SK-N-SH (cell line): ENCODE results near the gene RBM10. TPM values are rescaled to one million over a fixed set of nuclear protein-coding genes. Genes with fewer than 3 reads are reported as not detected.

ENCODE experiments used
- CTCF ChIA-PET: fragments of 300-600, 350-600 bp; formaldehyde crosslinking; extraction: SDS; loops from one replicate; lab custom pipeline; 2021; lab: Yijun Ruan, JAX
- POLR2A ChIA-PET: fragments of 350-600 bp; sonication (Branson Sonifier 250); formaldehyde crosslinking; extraction: SDS; loops from one replicate; lab custom pipeline; 2020; ENCODE audit warnings: antibody characterized with exemption, inconsistent platforms; lab: Yijun Ruan, JAX
- DNase-seq: peaks from one replicate; pipeline ENCODE4 v3.0.0; 2012
- H2AFZ ChIP-seq: fragments of 200-600 bp; sonication (generic); 2 replicates; pipeline ENCODE4 v1.8.1; 2016; ENCODE audit warnings: antibody characterized with exemption, mild to moderate bottlenecking, low read depth
- H3F3A ChIP-seq: fragments of 200-600 bp; sonication (generic); replicated peaks from 2 replicates; pipeline ENCODE3; 2016; ENCODE audit warnings: antibody characterized with exemption, mild to moderate bottlenecking; ENCODE audit not compliant: insufficient read depth
- H3K27ac ChIP-seq, 2 experiments: fragments of 200-500 bp in 1 of 2; fragments of 200-600 bp in 1 of 2; sonication (Bioruptor generic) in 1 of 2; sonication (generic), shearing (Covaris generic) in 1 of 2; 2 replicates each; pipeline versions ENCODE4 v1.5.1 to v1.6.1; 2014 to 2016; ENCODE audit warnings: low read depth in 2 of 2, inconsistent platforms in 1 of 2, low read length in 1 of 2, mild to moderate bottlenecking in 1 of 2, mixed read lengths in 1 of 2
- H3K27me3 ChIP-seq: fragments of 200-600 bp; sonication (generic), shearing (Covaris generic); 2 replicates; pipeline ENCODE4 v1.6.1; 2016; ENCODE audit warnings: mixed run types; ENCODE audit not compliant: insufficient read depth
- H3K36me3 ChIP-seq, 2 experiments: fragments of 200-500 bp in 1 of 2; fragments of 200-600 bp in 1 of 2; sonication (Bioruptor generic) in 1 of 2; sonication (generic) in 1 of 2; replicated peaks in 1 of 2; 2 replicates each; pipeline versions ENCODE3 to v1.5.1; 2014 to 2016; ENCODE audit warnings: low read length in 1 of 2, mild to moderate bottlenecking in 1 of 2; ENCODE audit not compliant: insufficient read depth in 2 of 2, control insufficient read depth in 1 of 2
- H3K4me1 ChIP-seq, 2 experiments: fragments of 200-500 bp in 1 of 2; fragments of 200-600 bp in 1 of 2; sonication (Bioruptor generic) in 1 of 2; sonication (generic), shearing (Covaris generic) in 1 of 2; 2 replicates each; pipeline versions ENCODE4 v1.5.1 to v1.6.1; 2014 to 2016; ENCODE audit warnings: low read depth in 1 of 2, low read length in 1 of 2, mixed run types in 1 of 2; ENCODE audit not compliant: insufficient read depth in 2 of 2, control insufficient read depth in 1 of 2
- H3K4me2 ChIP-seq: fragments of 200-600 bp; sonication (generic), shearing (Covaris generic); 2 replicates; pipeline ENCODE4 v1.6.1; 2017; ENCODE audit warnings: mixed run types
- H3K4me3 ChIP-seq, 2 experiments: fragments of 200-500 bp in 1 of 2; fragments of 200-600 bp in 1 of 2; sonication (Bioruptor generic) in 1 of 2; sonication (generic), shearing (Covaris generic) in 1 of 2; 2 replicates each; pipeline versions ENCODE4 v1.5.1 to v1.8.1; 2014 to 2016; ENCODE audit warnings: low read depth in 2 of 2, inconsistent platforms in 1 of 2, low read length in 1 of 2, mild to moderate bottlenecking in 1 of 2, mixed read lengths in 1 of 2, moderate library complexity in 1 of 2
- H3K79me2 ChIP-seq: fragments of 200-600 bp; sonication (generic); 2 replicates; pipeline ENCODE4 v1.8.1; 2017; ENCODE audit warnings: mild to moderate bottlenecking; ENCODE audit not compliant: insufficient read depth
- H3K9ac ChIP-seq: fragments of 200-600 bp; sonication (generic); 2 replicates; pipeline ENCODE4 v1.6.1; 2017; ENCODE audit warnings: mixed run types
- H3K9me2 ChIP-seq: fragments of 200-600 bp; sonication (generic); 2 replicates; pipeline ENCODE4 v1.6.1; 2017; ENCODE audit warnings: mixed run types
- H3K9me3 ChIP-seq: fragments of 200-600 bp; sonication (generic); 2 replicates; pipeline ENCODE4 v1.6.1; 2017; ENCODE audit warnings: mixed run types, mild to moderate bottlenecking, moderate library complexity
- H4K20me1 ChIP-seq: fragments of 200-600 bp; sonication (generic); 2 replicates; pipeline ENCODE4 v1.6.1; 2017; ENCODE audit warnings: mild to moderate bottlenecking, mixed run types; ENCODE audit not compliant: insufficient read depth
- CTCF ChIP-seq: fragments of 200-600 bp; sonication (generic); IDR thresholded peaks from 2 replicates; pipeline ENCODE4 v1.6.1; 2017; ENCODE audit warnings: antibody characterized with exemption, mild to moderate bottlenecking, moderate library complexity
- EP300 ChIP-seq, 2 experiments: IDR thresholded peaks; 2 replicates each; pipeline versions ENCODE4 v1.4.0 to v1.6.1; 2012; ENCODE audit warnings: borderline replicate concordance in 1 of 2, low read depth in 1 of 2, low read length in 1 of 2
- EZH2phosphoT487 ChIP-seq: fragments of 200-600 bp; sonication (generic); IDR thresholded peaks from 2 replicates; pipeline ENCODE4 v1.6.1; 2017; ENCODE audit warnings: low read depth, mixed run types, mild to moderate bottlenecking, antibody characterized with exemption, moderate library complexity, borderline replicate concordance
- FOSL2 ChIP-seq: IDR thresholded peaks from 2 replicates; pipeline ENCODE4 v1.4.0; 2012; ENCODE audit warnings: low read depth, mild to moderate bottlenecking, moderate library complexity, borderline replicate concordance
- FOXJ3 ChIP-seq: sonication (generic); formaldehyde crosslinking; IDR thresholded peaks from 2 replicates; pipeline ENCODE4 v1.5.1; 2020; ENCODE audit warnings: mild to moderate bottlenecking, missing genetic modification reagents
- NFIC ChIP-seq: IDR thresholded peaks from 2 replicates; pipeline ENCODE4 v1.4.0; 2012; ENCODE audit warnings: borderline replicate concordance
- NRF1 ChIP-seq: IDR thresholded peaks from 2 replicates; pipeline ENCODE4 v1.6.1; 2012; ENCODE audit warnings: low read depth, mild to moderate bottlenecking, low read length
- POLR2AphosphoS5 ChIP-seq: IDR thresholded peaks from 2 replicates; pipeline ENCODE4 v1.6.1; 2012; ENCODE audit warnings: low read depth, low read length
- RAD21 ChIP-seq: IDR thresholded peaks from 2 replicates; pipeline ENCODE4 v1.6.1; 2012; ENCODE audit warnings: mild to moderate bottlenecking, low read length
- RCOR1 ChIP-seq: fragments of 150-350 bp; IDR thresholded peaks from 2 replicates; pipeline ENCODE4 v1.6.1; 2017; ENCODE audit warnings: antibody characterized with exemption, low read length
- RFX5 ChIP-seq: IDR thresholded peaks from 2 replicates; pipeline ENCODE4 v1.6.1; 2012; ENCODE audit warnings: mild to moderate bottlenecking, improper control_type of control experiment, low read length
- SIN3A ChIP-seq: IDR thresholded peaks from 2 replicates; pipeline ENCODE4 v1.6.1; 2012; ENCODE audit warnings: low read depth, mild to moderate bottlenecking, low read length, moderate library complexity, borderline replicate concordance
- SMC3 ChIP-seq: IDR thresholded peaks from 2 replicates; pipeline ENCODE4 v1.6.1; 2012; ENCODE audit warnings: low read depth, low read length, improper control_type of control experiment
- TAF1 ChIP-seq: IDR thresholded peaks from 2 replicates; pipeline ENCODE4 v1.6.1; 2012; ENCODE audit warnings: low read depth, mild to moderate bottlenecking, low read length, moderate library complexity, borderline replicate concordance
- TEAD4 ChIP-seq: IDR thresholded peaks from 2 replicates; pipeline ENCODE4 v1.4.0; 2012; ENCODE audit warnings: mild to moderate bottlenecking, borderline replicate concordance; ENCODE audit not compliant: insufficient read depth
- USF2 ChIP-seq: fragments of 150-350 bp; IDR thresholded peaks from 2 replicates; pipeline ENCODE4 v1.6.1; 2017; ENCODE audit warnings: antibody characterized with exemption, low read length, low read depth, borderline replicate concordance
- YY1 ChIP-seq: IDR thresholded peaks from 2 replicates; pipeline ENCODE4 v1.4.0; 2012; ENCODE audit warnings: low read depth, mild to moderate bottlenecking
- WGBS: methylation state at CpG from one replicate; pipeline ENCODE4 v1.1.6; 2017; ENCODE audit warnings: low lambda C conversion rate; 5-methylcytosine and 5-hydroxymethylcytosine counted together
- polyA plus RNA-seq, 3 experiments: library from polyadenylated mRNA; depleted of rRNA; stranded (reverse); fragments of >200 nt; gene quantifications; 2 replicates each; pipeline ENCODE4 v1.2.3, GENCODE V29; 2012
- TF ChIP-seq, protein P1 (sequence below): IDR thresholded peaks from 2 replicates; pipeline ENCODE4; 2012
- TF ChIP-seq, protein P2 (sequence below): IDR thresholded peaks from 2 replicates; pipeline ENCODE4 v1.6.1; 2012; ENCODE audit warnings: mild to moderate bottlenecking, low read depth, low read length, moderate library complexity

RBM10 gene
- polyA plus RNA-seq, 1 of the 3 experiments (the other 2 are of a cell fraction), result 34.4 TPM

DNA sequence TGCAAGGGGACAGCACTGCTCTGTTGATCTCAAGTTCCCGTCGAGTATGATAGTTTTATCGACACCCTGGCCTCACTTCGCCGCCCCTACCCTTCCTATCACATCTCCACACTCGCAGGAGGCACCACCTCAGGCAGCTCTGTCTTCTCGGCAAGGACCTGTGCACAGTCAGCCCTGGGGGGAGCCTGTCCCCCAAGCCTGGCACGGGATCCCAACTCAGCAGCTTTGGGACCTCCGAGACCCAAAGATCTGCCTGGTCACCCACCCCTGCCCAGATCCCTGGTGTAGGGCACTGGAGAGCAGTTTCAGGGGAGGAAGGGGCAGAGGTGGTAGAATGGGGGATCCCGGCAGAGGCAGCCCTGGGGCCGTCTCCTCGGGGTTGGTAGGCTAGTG lies 30.6 kb downstream of the RBM10 start:
- H3K79me2 ChIP-seq, result no peaks in the 10 kb centered on the region
- no peaks in the 10 kb centered on the region for H4K20me1 ChIP-seq
- H2AFZ ChIP-seq, result no peak overlapping the region
- no peak overlapping the region for H3K4me3 ChIP-seq
- 50% methylated on average over 8 of the region's 12 CpGs for WGBS
- no peak overlapping the region for H3K4me2 ChIP-seq
- peak; percentile 4 for DNase-seq
- H3K36me3 ChIP-seq, result peaks cover 0 to 14% of the 10 kb centered on the region in 2 experiments
- no peaks in the 10 kb centered on the region for H3K9me3 ChIP-seq
- no peaks in the 10 kb centered on the region for H3K4me1 ChIP-seq
- no peaks in the 10 kb centered on the region for H3F3A ChIP-seq
- no peak overlapping the region for H3K9ac ChIP-seq
- H3K9me2 ChIP-seq, result no peaks in the 10 kb centered on the region
- peaks cover 36% of the 10 kb centered on the region; the same call in 1 of the 2 replicates for H3K27me3 ChIP-seq
- H3K27ac ChIP-seq, result no peak overlapping the region
- POLR2A ChIA-PET, result no interaction called here
- CTCF ChIA-PET, result no interaction called here
- TF ChIP-seq RCOR1 (no peak), EP300 (IDR thresholded peaks at IDR 0.05; ENCODE audit: borderline replicate concordance in 1 of 2, low read depth in 1 of 2, low read length in 1 of 2) (no peak), TEAD4 (no peak), RFX5 (no peak)

- no peak overlapping the region for H3K4me3 ChIP-seq
- H3K27me3 ChIP-seq, result peaks cover 36% of the 10 kb centered on the region; the same call in 1 of the 2 replicates
- ChIA-PET POLR2A (no interaction called here), CTCF (interaction anchor here (0.6 to 1.0 kb wide), 2 partner anchors 13 to 600 kb away, joined by 3 to 4 read pairs; no protein-coding TSS in a partner anchor)
- H3F3A ChIP-seq, result no peaks in the 10 kb centered on the region
- no peak for TF ChIP-seq SMC3
- TF ChIP-seq YY1, result no peak
- TF ChIP-seq, protein P1, sequence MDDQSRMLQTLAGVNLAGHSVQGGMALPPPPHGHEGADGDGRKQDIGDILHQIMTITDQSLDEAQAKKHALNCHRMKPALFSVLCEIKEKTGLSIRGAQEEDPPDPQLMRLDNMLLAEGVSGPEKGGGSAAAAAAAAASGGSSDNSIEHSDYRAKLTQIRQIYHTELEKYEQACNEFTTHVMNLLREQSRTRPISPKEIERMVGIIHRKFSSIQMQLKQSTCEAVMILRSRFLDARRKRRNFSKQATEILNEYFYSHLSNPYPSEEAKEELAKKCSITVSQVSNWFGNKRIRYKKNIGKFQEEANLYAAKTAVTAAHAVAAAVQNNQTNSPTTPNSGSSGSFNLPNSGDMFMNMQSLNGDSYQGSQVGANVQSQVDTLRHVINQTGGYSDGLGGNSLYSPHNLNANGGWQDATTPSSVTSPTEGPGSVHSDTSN, result no peak
- no peak for TF ChIP-seq TAF1
- no peak for TF ChIP-seq TEAD4
- no peak for TF ChIP-seq FOXJ3 (CRISPR knock-in tag)
- TF ChIP-seq, protein P2, sequence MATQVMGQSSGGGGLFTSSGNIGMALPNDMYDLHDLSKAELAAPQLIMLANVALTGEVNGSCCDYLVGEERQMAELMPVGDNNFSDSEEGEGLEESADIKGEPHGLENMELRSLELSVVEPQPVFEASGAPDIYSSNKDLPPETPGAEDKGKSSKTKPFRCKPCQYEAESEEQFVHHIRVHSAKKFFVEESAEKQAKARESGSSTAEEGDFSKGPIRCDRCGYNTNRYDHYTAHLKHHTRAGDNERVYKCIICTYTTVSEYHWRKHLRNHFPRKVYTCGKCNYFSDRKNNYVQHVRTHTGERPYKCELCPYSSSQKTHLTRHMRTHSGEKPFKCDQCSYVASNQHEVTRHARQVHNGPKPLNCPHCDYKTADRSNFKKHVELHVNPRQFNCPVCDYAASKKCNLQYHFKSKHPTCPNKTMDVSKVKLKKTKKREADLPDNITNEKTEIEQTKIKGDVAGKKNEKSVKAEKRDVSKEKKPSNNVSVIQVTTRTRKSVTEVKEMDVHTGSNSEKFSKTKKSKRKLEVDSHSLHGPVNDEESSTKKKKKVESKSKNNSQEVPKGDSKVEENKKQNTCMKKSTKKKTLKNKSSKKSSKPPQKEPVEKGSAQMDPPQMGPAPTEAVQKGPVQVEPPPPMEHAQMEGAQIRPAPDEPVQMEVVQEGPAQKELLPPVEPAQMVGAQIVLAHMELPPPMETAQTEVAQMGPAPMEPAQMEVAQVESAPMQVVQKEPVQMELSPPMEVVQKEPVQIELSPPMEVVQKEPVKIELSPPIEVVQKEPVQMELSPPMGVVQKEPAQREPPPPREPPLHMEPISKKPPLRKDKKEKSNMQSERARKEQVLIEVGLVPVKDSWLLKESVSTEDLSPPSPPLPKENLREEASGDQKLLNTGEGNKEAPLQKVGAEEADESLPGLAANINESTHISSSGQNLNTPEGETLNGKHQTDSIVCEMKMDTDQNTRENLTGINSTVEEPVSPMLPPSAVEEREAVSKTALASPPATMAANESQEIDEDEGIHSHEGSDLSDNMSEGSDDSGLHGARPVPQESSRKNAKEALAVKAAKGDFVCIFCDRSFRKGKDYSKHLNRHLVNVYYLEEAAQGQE, result no peak
- TF ChIP-seq RAD21, result no peak
- no peak for TF ChIP-seq FOSL2
- no peak for TF ChIP-seq SIN3A
- TF ChIP-seq NFIC, result no peak
- TF ChIP-seq POLR2AphosphoS5, result no peak
- TF ChIP-seq NRF1, result no peak
- no peak for TF ChIP-seq EZH2phosphoT487
- TF ChIP-seq USF2, result no peak
- TF ChIP-seq CTCF, result no peak
- no peaks in the 10 kb centered on the region for H3K9me3 ChIP-seq
- whole genome bisulfite sequencing, result 53% methylated on average over 18 of the region's 23 CpGs
- H3K79me2 ChIP-seq, result no peaks in the 10 kb centered on the region
- H3K9ac ChIP-seq, result no peak overlapping the region
- peaks cover 0 to 12% of the 10 kb centered on the region in 2 experiments for H3K36me3 ChIP-seq
- H3K4me1 ChIP-seq, result no peaks in the 10 kb centered on the region
- no peak overlapping the region for H2AFZ ChIP-seq
- no peaks in the 10 kb centered on the region for H3K9me2 ChIP-seq
- DNase-seq, result no peak
- H4K20me1 ChIP-seq, result no peaks in the 10 kb centered on the region
- H3K27ac ChIP-seq, result no peak overlapping the region
- H3K4me2 ChIP-seq, result no peak overlapping the region
Measured at GRCh38 chrX:47176101-47176740, 31.2 kb downstream of the RBM10 start.
